SHP77 treated with DMSO at 0.1 percent for 48 hours (cell line): ENCODE measurements around the gene PDIA5.
"Not testable (repeated sequence)": the region's sequence is repeated elsewhere in the genome, so short reads cannot be mapped to it uniquely, and the experiment has no call there.

Experiments
- DNase-seq: peaks from one replicate; lab custom pipeline; 2025; lab: John Stamatoyannopoulos, UW

Gene PDIA5

DNA sequence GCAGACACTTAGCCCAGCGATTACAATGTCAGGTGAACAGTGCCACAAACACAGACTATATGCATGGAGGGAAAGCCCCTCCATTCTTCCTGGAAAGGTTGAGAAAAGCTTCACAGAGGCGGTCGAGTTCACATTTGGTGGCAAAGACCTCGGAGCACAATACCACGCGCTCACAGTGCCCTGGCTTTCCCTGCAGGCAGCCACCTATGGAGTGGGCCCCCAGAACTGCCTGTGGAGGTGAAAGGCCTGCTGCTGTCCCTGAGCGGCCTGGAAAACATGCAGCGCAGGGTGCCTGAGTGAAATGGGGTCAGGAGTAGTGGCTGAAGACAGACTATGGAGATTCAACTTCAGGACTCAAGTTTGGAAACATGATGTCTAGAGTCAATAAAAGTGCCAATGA, 26.9 kb downstream of the PDIA5 start:
- no peak for DNase-seq

DNA sequence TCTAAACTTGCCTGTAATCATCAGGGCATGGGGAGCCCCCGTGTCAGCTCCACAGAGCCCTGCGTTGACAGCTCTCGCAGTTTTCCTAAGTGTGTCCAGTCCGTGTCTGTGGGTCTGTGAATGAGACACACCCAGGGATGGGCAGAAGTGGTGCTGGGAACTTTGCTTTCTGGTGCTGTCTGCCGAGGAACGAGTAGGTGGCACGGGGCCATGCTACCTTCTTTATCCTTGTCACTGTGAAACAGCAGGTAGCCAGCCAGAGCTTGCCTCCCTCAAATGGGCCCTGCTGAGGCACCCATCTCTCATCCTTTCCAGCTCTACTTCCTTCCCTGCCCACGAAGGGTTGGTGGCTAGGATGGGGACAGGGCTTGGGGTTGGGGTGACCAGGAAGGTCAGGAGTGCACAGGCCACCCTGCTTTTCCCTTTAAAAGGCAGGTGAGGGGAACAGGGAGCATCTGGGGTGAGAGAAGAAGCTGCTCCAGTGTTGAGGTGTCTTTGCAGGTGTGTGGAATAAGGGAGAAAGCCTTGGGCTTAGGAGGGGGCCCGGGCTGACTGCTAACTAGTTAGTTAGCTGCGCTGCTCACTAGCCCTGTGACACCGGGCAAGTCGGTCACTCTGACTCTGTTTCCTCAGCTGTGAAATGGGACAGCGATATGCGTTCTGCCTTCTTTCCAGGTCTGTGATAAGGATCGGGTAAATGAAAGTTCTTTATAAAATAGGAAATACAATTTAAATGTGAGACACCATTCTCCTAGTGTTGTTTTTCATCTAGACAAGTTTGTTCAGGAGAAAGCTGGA, 27.9 kb downstream of the PDIA5 start:
- DNase-seq = no peak

DNA sequence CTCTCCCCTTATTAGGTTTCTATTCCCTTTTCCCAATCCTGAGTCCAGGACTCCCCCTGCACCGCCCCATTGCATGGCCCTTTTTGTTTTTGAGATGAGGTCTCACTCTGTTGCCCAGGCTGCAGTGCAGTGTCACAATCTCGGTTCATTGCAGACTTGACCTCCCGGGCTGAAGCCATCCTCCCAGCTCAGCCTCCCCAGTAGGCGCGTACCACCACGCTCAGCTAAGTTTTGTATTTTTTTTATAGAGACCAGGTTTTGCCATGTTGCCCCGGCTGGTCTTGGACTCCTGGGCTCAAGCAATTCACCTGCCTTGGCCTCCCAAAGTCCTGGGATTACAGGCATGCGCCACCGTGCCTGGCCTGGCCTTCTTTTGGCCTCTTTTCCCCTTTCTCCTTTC, 29.3 kb downstream of the PDIA5 start:
- no peak for DNase-seq

DNA sequence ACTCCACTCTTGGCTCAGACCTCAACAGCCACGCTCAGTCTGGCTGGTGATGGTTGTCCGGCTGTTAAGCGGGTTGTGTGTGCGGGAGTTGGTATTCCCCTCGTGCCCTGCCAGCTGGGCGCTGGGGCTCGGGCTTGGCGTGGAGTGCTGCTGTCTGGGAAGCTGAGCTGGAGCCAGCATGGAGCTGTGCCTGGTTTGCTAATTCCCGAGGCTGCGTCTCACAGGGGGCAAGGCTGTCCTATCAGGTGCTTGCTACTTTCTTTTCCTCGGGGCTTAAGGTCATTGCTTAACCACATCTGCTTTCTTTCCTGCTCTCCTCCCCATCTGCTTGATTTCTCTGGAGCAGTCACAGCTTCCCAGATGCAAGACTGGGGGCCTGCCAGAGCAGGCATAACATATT, 29.9 kb downstream of the PDIA5 start:
- no peak for DNase-seq

DNA sequence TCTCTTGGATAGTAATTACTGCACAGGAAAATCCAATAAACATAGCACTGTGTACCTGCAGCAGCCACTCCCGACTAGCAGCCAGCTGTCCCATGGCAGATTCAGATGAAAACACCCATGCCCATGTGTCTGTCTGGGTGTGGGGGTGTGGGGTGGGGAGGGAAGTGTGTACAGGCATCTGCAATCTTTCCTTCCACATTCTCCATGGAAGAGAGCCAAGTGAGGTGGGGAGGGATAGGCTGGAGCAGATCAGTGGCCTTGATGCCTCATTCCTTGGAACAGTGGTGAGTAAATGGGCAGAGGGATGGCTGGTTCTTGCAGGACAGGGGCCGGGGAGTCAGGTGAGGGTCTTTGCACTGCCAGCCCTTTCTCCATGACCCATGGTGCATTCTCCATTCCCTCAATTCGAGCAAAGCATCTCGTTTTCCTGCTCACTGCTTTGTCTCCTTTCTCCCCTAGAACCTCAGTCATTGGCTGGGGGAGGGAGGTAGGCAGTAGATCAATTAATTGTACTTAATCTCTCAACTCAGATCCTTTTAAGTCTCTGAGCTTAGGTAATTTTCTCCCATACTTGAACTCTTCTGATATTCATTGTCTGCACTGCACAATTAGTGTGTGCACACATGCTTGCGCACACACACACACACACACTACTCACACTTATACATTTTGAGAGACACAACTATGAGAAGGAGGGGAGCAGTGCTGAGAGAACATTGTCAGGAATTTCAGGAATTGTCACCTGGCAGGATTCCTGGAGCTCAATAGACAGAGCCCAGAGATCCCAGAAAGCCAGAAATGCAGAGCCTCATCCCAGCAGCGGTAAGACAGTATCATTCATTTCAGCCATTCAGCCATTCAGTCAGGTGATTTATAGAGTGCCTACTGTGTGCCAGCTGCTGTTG, 31.9 kb downstream of the PDIA5 start:
- no peak for DNase-seq

DNA sequence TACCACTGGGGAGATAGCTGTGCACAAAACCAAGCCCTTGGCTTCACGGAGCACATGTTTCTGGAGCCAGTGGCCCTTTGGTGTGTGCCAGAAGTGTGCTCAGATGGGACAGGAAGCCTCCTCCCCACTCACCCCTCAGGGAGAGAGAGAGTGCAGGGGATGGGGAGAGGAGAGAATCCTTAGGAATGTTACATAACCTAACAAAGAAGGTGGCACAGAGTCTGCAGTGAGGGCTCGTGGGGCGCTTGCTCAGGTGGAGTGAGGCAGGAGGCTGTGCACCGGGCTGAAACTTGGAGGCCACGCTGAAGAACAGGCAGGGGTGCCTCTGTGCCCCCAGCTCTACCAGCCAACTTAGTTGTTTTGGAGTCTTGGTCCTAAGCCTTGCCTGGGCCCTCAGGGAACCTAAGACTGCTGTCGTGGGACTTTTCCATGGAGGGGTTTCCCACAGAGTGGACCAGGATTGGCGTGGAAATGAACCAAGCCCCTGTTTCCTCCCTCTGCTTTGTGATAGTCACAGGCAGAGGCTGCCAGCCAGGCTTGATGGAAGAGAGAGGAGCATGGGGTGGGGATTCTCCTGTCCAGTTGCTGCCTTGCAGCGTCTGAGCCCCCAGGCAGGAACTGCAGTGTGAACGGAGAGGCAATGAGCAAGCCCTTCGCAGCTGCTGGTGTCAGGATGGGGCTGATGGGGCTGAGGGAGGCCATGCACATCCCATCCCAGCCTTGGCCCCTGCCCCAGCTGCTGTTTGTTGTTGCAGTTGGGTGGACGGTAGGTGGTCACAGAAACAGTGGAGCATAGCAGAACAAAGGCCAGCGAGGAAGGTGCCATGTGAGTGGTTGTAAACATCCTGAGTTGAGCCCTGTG, 32.7 kb downstream of the PDIA5 start:
- no peak for DNase-seq

DNA sequence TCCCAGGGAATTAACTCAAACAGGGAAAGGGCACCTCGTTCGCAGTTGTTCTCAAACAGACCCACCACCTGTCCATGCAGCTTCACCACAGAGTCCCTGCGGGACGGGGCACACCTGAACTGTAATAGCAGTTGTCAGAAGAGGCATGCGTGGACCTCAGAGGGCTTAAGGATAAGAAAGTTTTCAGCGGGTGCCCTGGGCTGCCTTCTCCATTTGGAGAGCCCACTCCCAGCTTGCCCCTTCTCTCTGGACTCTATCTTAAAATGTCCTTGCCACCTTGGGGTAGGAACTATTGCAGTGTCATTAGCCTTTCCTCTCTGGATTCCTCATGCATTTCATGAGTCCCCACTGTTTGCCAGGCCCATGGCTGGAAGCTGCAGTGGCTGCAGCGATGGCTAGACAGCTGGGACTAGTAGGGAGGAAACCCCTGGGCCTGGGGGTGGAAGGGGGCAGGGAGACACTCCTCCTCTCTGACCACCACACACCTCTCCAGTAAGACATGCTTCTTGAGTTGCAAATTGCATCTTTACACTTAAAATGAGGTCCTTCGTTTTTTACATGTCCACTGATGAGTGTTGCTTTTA, 33.5 kb downstream of the PDIA5 start:
- no peak for DNase-seq

DNA sequence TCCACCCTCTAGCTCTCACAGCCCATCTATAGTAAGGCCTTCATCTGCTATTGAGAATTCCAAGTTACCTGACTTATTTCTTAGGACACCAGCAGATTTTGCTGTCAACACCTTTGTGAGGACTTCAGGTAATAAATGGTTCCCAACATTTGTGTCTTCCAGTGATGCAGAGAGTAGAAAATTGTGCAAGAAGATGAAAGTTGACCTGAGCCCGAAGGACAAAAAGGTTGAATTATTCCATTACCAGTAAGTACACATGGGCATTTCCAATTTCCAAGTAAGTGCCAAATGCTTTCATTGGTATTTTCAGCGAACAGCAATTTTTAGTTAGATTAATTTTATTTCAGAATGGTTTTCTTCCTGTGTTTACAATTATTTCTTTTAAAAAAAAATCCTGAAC, 35.4 kb downstream of the PDIA5 start:
- DNase-seq = no peak

DNA sequence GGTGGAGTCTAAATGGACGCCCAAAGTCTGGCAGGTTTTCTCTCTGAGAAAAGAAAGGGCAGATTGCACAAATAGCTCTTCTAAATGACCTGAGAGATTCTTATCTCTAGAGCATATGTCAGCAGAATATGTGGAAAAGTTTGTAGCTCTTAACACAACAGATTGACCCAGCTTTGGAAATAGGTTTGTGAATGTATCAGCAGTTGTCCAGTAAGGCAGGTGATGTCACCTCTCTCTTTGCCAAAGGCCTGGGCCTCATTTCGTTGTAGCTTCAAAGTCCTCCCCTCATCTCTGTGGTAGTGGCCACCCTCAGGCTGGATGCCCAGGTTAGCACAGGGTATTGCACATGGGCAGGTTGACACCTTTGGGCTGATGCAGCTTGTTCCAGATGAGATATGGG, 36.0 kb downstream of the PDIA5 start:
- no peak for DNase-seq

DNA sequence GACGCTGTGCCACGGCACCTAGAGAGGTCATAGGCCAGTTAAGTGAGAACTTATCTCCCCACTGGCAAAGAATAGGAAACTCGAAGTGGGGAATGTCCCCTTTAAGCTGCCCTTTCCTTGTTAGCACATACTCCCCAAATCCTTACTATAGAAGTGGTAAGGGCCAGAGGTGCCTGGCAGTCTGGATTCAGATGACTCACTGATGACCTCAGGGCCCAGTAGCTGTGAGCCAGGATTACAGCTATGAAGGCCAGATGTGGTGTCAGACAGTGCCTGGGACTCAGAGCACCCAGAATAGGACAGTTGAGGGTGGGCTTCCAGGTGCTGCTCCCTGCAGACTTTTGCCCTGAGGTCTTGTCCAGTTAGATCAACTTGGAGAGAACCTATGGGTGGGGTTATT, 37.7 kb downstream of the PDIA5 start:
- no peak for DNase-seq

DNA sequence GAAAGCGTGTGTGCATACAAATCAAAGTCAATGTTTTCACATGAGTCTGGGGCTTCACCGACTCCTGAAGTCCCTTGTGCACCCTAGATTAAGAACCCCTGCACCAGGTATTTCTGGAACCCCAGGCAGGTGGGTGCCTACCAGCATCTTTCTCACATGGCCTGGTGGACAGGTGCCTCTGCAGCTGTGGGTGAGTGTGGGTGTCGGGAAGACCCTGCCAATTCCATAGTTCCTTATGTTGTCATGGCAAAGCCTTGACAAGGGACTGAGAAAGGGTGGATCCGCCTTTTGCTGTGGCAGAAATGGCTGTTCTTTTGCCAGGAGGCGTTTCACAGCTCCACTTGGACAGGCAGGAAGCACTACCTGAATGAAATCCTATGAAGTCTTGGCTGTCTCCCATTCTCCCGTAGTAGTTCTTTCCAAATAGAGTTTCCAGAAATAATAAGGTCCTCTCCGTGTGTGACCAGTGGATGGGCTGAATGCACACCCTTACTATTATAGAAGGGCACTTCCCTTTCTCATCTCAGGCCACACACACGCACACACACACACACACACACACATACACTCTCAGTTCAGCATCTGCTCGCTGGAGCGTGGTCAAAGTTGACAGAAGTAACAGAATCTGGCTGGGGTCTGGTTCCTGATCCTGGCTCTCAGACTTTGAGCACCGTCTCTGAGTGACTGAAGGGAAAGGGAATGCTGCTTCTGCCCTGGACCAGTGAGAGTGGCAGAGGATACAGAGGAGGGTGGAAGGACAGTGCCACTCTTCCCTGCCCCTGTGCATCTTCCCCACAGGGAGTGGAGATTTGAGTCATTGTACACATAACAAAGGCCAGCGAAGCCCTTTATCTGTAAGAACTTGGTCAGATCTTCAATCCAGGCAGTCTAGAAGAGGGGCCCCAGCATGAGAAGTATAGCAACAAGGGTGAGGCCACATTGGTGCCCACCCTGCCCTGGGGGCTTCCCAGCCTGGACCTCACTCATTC, 38.7 kb downstream of the PDIA5 start:
- DNase-seq = no peak

DNA sequence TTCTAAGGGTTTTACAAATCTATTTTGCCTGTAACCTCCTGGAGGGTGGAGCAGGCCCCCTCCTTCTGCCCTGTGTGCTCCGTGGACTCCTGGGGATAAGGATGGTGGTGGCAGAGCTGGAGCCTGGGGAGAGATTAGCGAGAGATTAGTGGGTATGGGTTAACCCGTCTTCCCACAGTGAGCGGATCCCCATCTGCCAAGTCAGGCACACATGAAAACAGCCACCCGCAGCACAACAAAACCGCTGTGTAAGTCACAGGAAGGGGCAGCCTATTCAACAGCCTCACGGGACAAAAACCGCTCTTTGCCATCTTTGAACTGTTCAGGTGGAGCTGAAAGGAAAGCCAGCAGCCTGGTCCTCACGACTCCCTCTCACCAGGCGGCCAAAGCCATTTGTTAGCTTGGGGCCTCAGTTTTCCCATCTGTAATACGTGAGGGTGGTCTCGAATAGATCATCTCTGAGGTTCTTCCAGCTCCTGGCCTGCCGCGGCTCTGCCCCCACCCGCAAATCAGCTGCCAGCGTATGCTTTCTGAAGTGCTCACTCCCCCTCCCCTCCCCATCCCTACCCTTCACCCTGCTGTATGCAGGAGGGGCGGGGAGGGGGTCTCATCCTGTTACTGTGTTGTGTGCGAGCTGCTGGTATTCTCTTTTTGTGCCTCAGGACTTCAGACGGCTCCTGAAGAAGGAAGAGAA, 43.6 kb downstream of the PDIA5 start:
- no peak for DNase-seq

DNA sequence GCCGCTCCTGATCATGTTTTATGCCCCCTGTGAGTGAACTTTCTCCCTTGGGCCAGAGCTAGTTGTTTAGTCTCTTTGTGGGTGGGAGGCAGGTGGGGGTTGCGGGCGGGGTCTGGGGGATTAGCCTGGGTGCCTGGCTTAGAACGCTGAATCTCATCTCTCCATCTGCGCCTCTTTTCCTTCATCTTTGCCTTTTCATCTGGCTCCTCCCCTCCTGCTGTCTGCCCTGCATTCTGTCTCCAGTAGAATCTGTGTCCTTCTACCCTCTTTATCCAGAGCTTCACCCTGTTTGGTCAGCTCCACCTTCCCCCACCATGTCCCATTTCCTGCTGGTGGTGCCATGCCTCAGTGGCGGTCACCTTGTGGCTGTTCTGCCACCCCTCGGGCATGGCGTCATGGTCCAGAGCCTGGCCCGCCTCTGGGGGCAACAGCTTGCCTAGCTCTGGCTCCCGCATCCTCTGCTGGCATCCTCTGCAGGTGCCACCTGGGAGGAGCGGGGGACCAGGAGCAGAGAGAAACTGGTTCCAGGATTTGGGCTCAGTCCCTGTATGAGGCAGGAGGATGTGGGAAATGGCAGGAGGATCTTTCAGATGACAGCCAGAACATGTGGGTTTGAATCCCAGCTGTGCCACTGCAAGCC, 44.3 kb downstream of the PDIA5 start:
- no peak for DNase-seq

DNA sequence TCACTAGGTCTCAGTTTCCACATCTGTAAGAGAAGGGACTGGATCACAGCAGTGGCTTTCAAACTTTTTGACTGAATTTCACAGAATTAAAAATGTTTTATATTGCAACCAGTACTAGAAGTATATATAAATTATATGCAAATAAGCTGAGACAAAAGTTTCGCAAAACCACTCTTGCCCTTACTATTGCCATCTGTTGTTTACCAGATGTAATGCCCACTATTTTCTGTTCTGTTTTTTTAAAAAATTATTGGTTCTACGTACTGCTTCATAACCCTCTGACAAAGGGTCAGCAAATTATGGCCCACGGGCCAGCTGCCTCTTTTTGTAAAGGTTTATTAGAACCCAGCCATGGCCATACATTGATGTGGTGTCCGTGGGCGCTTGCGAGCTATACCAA, 44.8 kb downstream of the PDIA5 start:
- DNase-seq = no peak

DNA sequence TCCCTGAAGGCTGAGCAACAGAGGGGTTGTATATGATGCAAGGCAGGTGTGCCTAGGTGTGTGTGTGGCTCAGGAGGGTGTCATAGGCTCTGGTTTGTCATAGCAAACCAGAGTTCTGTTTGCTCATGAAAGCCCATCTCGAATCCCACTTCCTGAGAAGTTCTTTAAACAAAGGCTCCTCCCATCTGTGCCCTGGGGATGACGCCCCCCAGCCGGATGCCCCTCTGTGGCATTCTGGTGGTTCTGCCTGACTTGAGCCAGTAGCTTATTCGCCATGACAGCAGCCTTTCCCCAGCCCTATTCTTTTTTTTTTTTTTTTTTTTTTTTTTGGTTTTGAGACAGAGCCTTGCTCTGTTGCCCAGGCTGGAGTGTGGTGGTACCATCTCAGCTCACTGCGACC, 45.4 kb downstream of the PDIA5 start:
- no peak for DNase-seq

DNA sequence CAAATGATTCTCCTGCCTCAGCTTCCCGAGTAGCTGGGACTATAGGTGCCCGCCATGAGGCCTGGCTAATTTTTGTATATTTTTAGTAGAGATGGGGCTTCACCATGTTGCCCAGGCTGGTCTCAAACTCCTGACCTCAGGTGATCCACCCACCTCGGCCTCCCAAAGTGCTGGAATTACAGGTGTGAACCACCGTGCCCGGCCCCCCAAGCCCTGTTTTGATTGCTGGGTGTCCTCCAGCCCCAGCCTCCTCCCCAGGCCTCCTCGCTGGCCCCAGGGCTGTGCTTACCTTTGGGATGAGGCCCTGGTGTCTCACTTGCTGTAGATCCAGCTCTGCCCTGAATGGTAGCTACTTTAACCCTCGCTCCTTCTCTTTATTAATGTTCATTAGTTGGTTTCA, 45.8 kb downstream of the PDIA5 start:
- not testable (repeated sequence) for DNase-seq

DNA sequence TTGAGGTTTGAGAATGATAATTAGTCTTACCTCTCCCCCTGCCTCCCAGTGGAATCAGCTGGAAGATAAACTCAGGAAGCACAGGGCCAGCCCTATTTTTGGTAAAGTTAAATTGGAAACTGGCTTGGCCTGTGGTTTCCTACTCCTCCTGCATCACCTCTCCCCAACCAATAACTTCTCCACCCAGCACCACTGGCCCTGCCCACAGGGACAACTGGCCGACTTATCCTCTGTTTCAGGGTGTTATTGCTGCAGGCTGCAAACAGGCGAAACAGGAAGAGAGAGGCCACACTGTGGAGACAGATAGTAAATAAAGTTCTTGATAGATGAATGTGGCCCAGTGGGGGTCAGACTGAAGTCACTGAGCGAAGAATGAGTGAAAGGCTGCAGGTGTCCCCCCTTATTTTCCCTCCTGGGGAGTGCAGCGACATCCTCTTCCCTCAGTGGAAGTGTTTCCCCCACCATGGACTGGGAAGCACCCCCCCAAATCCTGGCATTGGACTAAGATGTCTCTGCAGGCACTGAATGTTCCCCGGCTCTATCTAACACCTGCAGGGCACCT, 47.1 kb downstream of the PDIA5 start:
- DNase-seq = no peak

DNA sequence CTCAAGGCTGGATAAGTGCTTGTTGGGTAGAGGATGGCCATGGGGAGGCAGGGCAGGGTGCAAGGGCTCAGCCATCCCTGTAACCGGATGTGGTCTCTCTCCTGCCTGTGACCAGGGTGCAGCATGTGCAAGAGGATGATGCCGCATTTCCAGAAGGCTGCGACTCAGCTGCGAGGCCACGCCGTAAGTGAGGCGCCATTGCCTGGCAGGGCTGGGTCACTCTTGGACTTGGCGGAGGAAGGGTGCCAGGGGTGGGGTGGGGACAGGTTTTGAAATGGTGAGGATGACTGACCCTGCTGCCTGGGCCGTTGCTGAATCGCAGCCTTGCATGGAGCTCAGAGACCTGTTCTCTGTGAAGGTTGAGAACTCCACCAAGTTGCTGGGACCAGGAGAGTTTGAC, 49.3 kb downstream of the PDIA5 start:
- no peak for DNase-seq

DNA sequence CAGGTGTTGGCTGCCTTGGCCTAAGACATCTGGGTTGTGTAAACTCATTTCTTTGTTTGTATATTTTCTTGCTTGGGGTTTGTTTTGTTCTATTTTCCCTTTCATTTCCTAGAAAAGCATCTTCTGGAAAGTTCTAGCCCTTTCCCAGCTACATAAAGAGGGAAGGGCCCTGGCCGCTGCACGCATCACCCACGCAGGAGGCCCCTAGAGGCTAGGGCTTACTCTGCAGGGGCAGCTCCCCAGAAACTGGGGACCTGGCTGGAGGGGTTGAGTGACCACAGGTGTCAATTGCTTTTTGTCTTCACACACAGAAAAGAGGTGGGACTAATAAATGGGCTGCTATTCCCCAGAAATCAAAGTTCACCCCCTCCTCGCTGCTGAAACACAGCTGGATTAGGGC, 52.6 kb downstream of the PDIA5 start:
- no peak for DNase-seq
